ENCODE measurements around the gene DYNLRB1. TPM values are rescaled to one million over a fixed set of nuclear protein-coding genes. Genes with fewer than 3 reads are reported as not detected.

Gene DYNLRB1
- total and polyA plus RNA-seq, 9 of the 15 experiments (the other 6 are each of a cell fraction or from before 2014, with no cell fraction given): 48.7 to 358 (median 121) TPM

GRCh38 chr20:34536798-34537394 lies 20.7 kb downstream of the DYNLRB1 start (continued):
- no peak for TF ChIP-seq ARID4B (CRISPR knock-in tag; IDR thresholded peaks at IDR 0.05)
- TF ChIP-seq KDM4B (IDR thresholded peaks at IDR 0.05; ENCODE audit: borderline replicate concordance in 2 of 2, low read depth in 1 of 2): no peak
- TF ChIP-seq ZNF57 (CRISPR knock-in tag; IDR thresholded peaks at IDR 0.05): no peak
- TF ChIP-seq ZC3H8 (IDR thresholded peaks at IDR 0.05): no peak
- no peak for TF ChIP-seq ZNF224 (CRISPR knock-in tag; IDR thresholded peaks at IDR 0.05)
- no peak for TF ChIP-seq TARDBP (IDR thresholded peaks at IDR 0.05)
- TF ChIP-seq ZNF431 (CRISPR knock-in tag; IDR thresholded peaks at IDR 0.05): no peak
- no peak for TF ChIP-seq BRCA1 (IDR thresholded peaks at IDR 0.05)
- TF ChIP-seq BRCA1 (CRISPR knock-in tag; IDR thresholded peaks at IDR 0.05): no peak
- no peak for TF ChIP-seq HNRNPL (IDR thresholded peaks at IDR 0.05; ENCODE audit: low read depth, low read length)
- TF ChIP-seq BRF1 (IDR thresholded peaks at IDR 0.05; ENCODE audit: borderline replicate concordance, extremely low read depth, insufficient read length): no peak
- TF ChIP-seq RBFOX2 (IDR thresholded peaks at IDR 0.05; ENCODE audit: low read depth, low read length): 0 out of 2 replicates have a peak, but pooled peaks have one; percentile 17
- no peak for TF ChIP-seq ZNF395 (CRISPR knock-in tag; IDR thresholded peaks at IDR 0.05)
- no peak for TF ChIP-seq ZFX (CRISPR knock-in tag; IDR thresholded peaks at IDR 0.05)
- peak; percentile 20; the same call in 1 of the 2 replicates for TF ChIP-seq CTBP1 (IDR thresholded peaks at IDR 0.05; ENCODE audit: borderline replicate concordance)
- no peak for TF ChIP-seq NR4A1 (CRISPR knock-in tag; IDR thresholded peaks at IDR 0.05)
- no peak for TF ChIP-seq NR4A1 (tag; IDR thresholded peaks at IDR 0.05)
- peak in 1 of 2 experiments; percentile 40 for TF ChIP-seq E2F6 (IDR thresholded peaks at IDR 0.05; ENCODE audit: borderline replicate concordance in 1 of 2, extremely low read depth in 1 of 2, insufficient read depth in 1 of 2, insufficient read length in 1 of 2, low read depth in 1 of 2, low read length in 1 of 2, poor library complexity in 1 of 2, severe bottlenecking in 1 of 2)
- no peak for TF ChIP-seq KHSRP (IDR thresholded peaks at IDR 0.05)
- no peak for TF ChIP-seq KDM5B (IDR thresholded peaks at IDR 0.05; ENCODE audit: insufficient replicate concordance, low read depth, low read length)
- no peak for TF ChIP-seq ZNF668 (CRISPR knock-in tag; IDR thresholded peaks at IDR 0.05)
- no peak for TF ChIP-seq PHTF2 (CRISPR knock-in tag; IDR thresholded peaks at IDR 0.05)
- no peak for TF ChIP-seq BDP1 (IDR thresholded peaks at IDR 0.05; ENCODE audit: insufficient read depth, insufficient read length)
- no peak for TF ChIP-seq ETV1 (tag; conservative IDR thresholded peaks at IDR 0.05; ENCODE audit: low read depth)

All from K562 (cell line).